T follicular helper cell (primary cell): ENCODE measurements around the gene MERTK.
"Not testable (repeated sequence)": the region's sequence is repeated elsewhere in the genome, so short reads cannot be mapped to it uniquely, and the experiment has no call there.

Experiments
- DNase-seq: peaks from one replicate; pipeline ENCODE4 v3.0.0-alpha.2; 2020; ENCODE audit warnings: low read depth

MERTK gene

GRCh38 chr2:111945444-111946293 is 47.3 kb downstream of the MERTK start:
- DNase-seq = no peak

- no peak for DNase-seq
Measured at GRCh38 chr2:111946294-111947114, 48.1 kb downstream of the MERTK start.

GRCh38 chr2:111947219-111947618 is 48.8 kb downstream of the MERTK start:
- no peak for DNase-seq

- DNase-seq = no peak
Measured at GRCh38 chr2:111948832-111949231, 50.4 kb downstream of the MERTK start.

GRCh38 chr2:111950236-111950635 is 51.8 kb downstream of the MERTK start:
- DNase-seq = no peak

GRCh38 chr2:111951486-111951885 is 53.1 kb downstream of the MERTK start:
- no peak for DNase-seq

GRCh38 chr2:111952871-111953452 is 54.6 kb downstream of the MERTK start:
- no peak for DNase-seq

- no peak for DNase-seq
Measured at GRCh38 chr2:111954602-111955332, 56.4 kb downstream of the MERTK start.

GRCh38 chr2:111957872-111958354 is 59.5 kb downstream of the MERTK start:
- no peak for DNase-seq

GRCh38 chr2:111958901-111959300 is 60.5 kb downstream of the MERTK start:
- no peak for DNase-seq

GRCh38 chr2:111961663-111962062 is 63.3 kb downstream of the MERTK start:
- DNase-seq = no peak

GRCh38 chr2:111963086-111963485 is 64.7 kb downstream of the MERTK start:
- DNase-seq = not testable (repeated sequence)

- not testable (repeated sequence) for DNase-seq
Measured at GRCh38 chr2:111963508-111963907, 65.1 kb downstream of the MERTK start.

- no peak for DNase-seq
Measured at GRCh38 chr2:111965062-111965461, 66.7 kb downstream of the MERTK start.

- no peak for DNase-seq
Measured at GRCh38 chr2:111966241-111966640, 67.8 kb downstream of the MERTK start.

- DNase-seq = no peak
Measured at GRCh38 chr2:111967018-111967417, 68.6 kb downstream of the MERTK start.

GRCh38 chr2:111970453-111970852 is 72.0 kb downstream of the MERTK start:
- DNase-seq = no peak

- no peak for DNase-seq
Measured at GRCh38 chr2:111972955-111973565, 74.7 kb downstream of the MERTK start.

GRCh38 chr2:111973701-111974100 is 75.3 kb downstream of the MERTK start:
- DNase-seq = no peak

- DNase-seq = no peak
Measured at GRCh38 chr2:111975053-111975552, 76.7 kb downstream of the MERTK start.

- DNase-seq = no peak
Measured at GRCh38 chr2:111975819-111976218, 77.4 kb downstream of the MERTK start.
